ENCODE data around the gene AGPAT3. TPM values are rescaled to one million over a fixed set of nuclear protein-coding genes. Genes with fewer than 3 reads are reported as not detected.

Gene AGPAT3
- total RNA-seq, 2 donors from 2014 or later = 31.3 to 53.5 TPM

DNA sequence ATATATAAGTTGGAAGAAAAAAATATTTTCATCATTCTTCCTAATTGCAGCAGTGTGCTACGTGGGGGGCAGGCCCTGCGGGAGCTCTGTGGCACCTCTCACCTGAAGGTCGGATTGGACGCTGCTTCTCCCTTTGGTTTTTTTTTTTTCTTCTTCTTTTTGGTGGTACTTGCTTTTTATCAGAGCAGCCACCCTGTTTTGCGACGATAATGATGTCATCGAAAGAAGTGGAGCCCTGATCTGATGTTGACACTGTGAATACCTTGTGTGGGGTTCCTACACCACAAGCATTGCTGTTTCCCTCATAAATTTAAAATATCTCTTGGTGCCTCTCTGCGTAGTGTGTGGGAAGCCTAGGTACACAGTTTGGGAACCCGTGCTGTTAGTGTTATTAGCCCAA lies 152.6 kb downstream of the AGPAT3 start:
- Histone ChIP-seq H3K36me3 (no peaks in the 10 kb centered on the region), H3K4me1 (replicated peaks) (no peaks in the 10 kb centered on the region), H3K9me3 (no peaks in the 10 kb centered on the region), H3K4me3 (no peak overlapping the region), H3K27ac (no peak overlapping the region), H3K27me3 (replicated peaks; ENCODE audit: insufficient read depth) (no peaks in the 10 kb centered on the region)
- TF ChIP-seq POLR2A (IDR thresholded peaks at IDR 0.05) (no peak), POLR2AphosphoS5 (IDR thresholded peaks at IDR 0.05) (no peak)
- TF ChIP-seq, protein P1, sequence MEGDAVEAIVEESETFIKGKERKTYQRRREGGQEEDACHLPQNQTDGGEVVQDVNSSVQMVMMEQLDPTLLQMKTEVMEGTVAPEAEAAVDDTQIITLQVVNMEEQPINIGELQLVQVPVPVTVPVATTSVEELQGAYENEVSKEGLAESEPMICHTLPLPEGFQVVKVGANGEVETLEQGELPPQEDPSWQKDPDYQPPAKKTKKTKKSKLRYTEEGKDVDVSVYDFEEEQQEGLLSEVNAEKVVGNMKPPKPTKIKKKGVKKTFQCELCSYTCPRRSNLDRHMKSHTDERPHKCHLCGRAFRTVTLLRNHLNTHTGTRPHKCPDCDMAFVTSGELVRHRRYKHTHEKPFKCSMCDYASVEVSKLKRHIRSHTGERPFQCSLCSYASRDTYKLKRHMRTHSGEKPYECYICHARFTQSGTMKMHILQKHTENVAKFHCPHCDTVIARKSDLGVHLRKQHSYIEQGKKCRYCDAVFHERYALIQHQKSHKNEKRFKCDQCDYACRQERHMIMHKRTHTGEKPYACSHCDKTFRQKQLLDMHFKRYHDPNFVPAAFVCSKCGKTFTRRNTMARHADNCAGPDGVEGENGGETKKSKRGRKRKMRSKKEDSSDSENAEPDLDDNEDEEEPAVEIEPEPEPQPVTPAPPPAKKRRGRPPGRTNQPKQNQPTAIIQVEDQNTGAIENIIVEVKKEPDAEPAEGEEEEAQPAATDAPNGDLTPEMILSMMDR (IDR thresholded peaks at IDR 0.05) = no peak
- 92% methylated on average over 9 of the region's 9 CpGs for WGBS
- intact Hi-C loops (cut with DNase I) = no loop called here
- DNase-seq (ENCODE audit: low spot score) = no peak

DNA sequence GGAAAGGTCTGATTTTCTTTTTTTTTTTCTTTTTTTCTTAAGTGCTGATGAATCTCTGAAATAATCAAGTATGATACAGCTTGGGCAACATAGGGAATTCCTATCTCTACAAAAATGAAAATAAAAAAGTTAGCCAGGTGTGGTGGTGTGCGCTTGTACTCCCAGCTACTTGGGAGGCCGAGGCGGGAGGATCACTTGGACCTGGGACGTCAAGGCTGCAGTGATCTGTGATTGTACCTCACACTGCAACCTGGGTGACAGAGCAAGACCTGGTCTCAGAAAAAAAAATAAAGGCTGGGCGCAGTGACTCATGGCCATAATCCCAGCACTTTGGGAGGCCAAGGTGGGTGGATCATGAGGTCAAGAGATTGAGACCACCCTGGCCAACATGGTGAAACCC lies 153.1 kb downstream of the AGPAT3 start:
- intact Hi-C loops (cut with DNase I) = no loop called here
- no peak for DNase-seq (ENCODE audit: low spot score)
- 98% methylated on average over 5 of the region's 5 CpGs for WGBS
- no peak for TF ChIP-seq POLR2A (IDR thresholded peaks at IDR 0.05)
- no peak for TF ChIP-seq POLR2AphosphoS5 (IDR thresholded peaks at IDR 0.05)
- Histone ChIP-seq H3K27me3 (replicated peaks; ENCODE audit: insufficient read depth) (no peaks in the 10 kb centered on the region), H3K36me3 (no peaks in the 10 kb centered on the region), H3K4me1 (replicated peaks) (no peaks in the 10 kb centered on the region), H3K4me3 (no peak overlapping the region), H3K27ac (no peak overlapping the region), H3K9me3 (no peaks in the 10 kb centered on the region)

DNA sequence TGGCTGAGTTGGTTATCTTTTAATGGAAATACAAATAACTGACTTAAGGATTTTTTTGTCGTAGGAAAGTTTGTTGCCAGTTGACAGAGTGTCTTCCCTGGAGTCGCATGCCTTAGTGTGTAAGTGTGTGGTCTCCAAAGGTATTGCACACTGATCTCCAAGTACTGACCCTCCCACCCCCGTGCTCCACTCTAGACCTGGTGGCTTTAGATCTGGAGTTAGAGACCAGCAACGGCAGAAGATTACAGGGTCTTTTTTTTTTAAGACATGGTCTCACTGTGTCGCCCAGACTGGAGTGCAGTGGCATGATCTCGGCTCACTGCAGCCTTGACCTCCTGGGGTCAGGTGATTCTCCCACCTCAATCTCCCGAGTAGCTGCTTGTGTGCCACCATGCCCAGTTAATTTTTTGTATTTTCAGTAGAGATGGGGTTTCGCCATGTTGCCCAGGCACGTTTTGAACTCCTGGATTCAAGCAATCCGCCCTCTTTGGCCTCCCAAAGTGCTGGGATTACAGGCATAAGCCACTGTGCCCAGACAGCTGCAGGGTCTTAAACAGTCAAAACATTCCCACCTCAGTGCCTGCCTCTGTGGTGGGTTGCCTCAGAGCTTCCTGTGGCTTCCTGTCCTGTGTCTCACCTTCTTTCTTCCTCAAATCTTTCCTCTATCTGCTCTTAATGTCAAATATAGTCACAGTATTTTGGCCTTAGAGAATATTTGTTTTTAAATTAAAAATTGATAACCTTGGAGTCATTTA lies 154.0 kb downstream of the AGPAT3 start:
- no peak overlapping the region for H3K4me3 ChIP-seq
- WGBS = 87% methylated on average over 10 of the region's 10 CpGs
- no peaks in the 10 kb centered on the region for H3K9me3 ChIP-seq
- TF ChIP-seq POLR2AphosphoS5 (IDR thresholded peaks at IDR 0.05) = no peak
- TF ChIP-seq, protein P1 (IDR thresholded peaks at IDR 0.05) = no peak
- TF ChIP-seq POLR2A (IDR thresholded peaks at IDR 0.05) = no peak
- intact Hi-C loops (cut with DNase I) = no loop called here
- no peak for DNase-seq (ENCODE audit: low spot score)
- no peaks in the 10 kb centered on the region for H3K27me3 ChIP-seq (replicated peaks; ENCODE audit: insufficient read depth)
- no peaks in the 10 kb centered on the region for H3K4me1 ChIP-seq (replicated peaks)
- no peaks in the 10 kb centered on the region for H3K36me3 ChIP-seq
- no peak overlapping the region for H3K27ac ChIP-seq

DNA sequence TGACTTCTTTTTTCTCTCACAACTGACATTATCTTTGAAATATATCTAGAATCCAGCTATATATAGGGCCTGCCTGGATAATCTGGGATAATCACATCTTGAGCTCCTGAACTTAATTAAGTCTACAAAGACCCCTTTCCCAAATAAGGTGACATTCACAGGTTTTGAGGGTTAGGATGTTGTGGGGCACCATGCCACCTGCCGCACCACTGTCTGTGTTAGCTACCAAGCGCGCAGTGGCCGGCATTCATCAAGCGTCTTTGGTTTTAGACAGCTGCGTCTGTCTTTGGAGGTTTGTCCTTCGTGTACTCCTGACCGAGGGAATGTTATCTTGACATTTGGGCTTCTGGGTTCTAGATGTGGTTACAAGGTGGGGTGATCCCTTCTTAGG lies 154.5 kb downstream of the AGPAT3 start:
- Histone ChIP-seq H3K4me3 (no peak overlapping the region), H3K27ac (no peak overlapping the region), H3K36me3 (no peaks in the 10 kb centered on the region), H3K27me3 (replicated peaks; ENCODE audit: insufficient read depth) (no peaks in the 10 kb centered on the region), H3K9me3 (no peaks in the 10 kb centered on the region), H3K4me1 (replicated peaks) (no peaks in the 10 kb centered on the region)
- DNase-seq (ENCODE audit: low spot score) = no peak
- 95% methylated on average over 8 of the region's 8 CpGs for WGBS
- TF ChIP-seq POLR2AphosphoS5 (IDR thresholded peaks at IDR 0.05) = no peak
- TF ChIP-seq, protein P1 (IDR thresholded peaks at IDR 0.05) = no peak
- TF ChIP-seq POLR2A (IDR thresholded peaks at IDR 0.05) = no peak
- intact Hi-C loops (cut with DNase I) = no loop called here

DNA sequence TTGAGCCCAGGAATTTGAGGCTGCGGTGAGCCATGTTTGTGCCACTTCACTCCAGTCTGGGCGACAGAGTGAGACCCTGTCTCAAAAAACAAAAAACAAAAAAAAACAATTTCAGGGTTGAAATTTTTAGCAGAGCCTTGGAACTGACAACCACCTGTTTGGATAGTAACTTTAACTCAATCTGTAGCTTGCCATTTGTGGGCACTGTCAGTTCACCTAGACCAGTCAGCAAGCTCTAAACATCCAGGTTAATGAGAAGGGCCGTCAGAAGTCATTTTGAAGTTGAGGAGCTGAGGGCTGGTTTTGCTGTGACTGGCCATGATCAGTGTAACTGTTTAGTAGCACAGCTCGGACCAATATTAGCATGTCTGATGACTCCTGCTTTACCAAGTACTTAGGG lies 155.5 kb downstream of the AGPAT3 start:
- TF ChIP-seq, protein P1 (IDR thresholded peaks at IDR 0.05) = no peak
- TF ChIP-seq POLR2A (IDR thresholded peaks at IDR 0.05) (no peak), POLR2AphosphoS5 (IDR thresholded peaks at IDR 0.05) (no peak)
- H3K27me3 ChIP-seq (replicated peaks; ENCODE audit: insufficient read depth) = no peaks in the 10 kb centered on the region
- no peaks in the 10 kb centered on the region for H3K36me3 ChIP-seq
- H3K4me3 ChIP-seq = no peak overlapping the region
- 91% methylated on average over 4 of the region's 4 CpGs for WGBS
- no peaks in the 10 kb centered on the region for H3K4me1 ChIP-seq (replicated peaks)
- no peak for DNase-seq (ENCODE audit: low spot score)
- H3K9me3 ChIP-seq = no peaks in the 10 kb centered on the region
- H3K27ac ChIP-seq = no peak overlapping the region
- intact Hi-C loops (cut with DNase I) = no loop called here

All from prostate gland (tissue), 2 donors.